A549 (cell line): Measurements from ENCODE around the gene INHBA.

Experiments used
- BCL3 ChIP-seq: fragments of >200 bp; sonication (Bioruptor Twin); formaldehyde crosslinking; IDR thresholded peaks from 3 replicates; pipeline ENCODE4 v1.6.1; 2016
- JUN ChIP-seq, 2 experiments: fragments of >200 bp; sonication (Bioruptor Twin); formaldehyde crosslinking; IDR thresholded peaks; 2 replicates in 1 of 2; 3 replicates in 1 of 2; pipeline ENCODE4 v1.6.1; 2016 to 2017

DNA sequence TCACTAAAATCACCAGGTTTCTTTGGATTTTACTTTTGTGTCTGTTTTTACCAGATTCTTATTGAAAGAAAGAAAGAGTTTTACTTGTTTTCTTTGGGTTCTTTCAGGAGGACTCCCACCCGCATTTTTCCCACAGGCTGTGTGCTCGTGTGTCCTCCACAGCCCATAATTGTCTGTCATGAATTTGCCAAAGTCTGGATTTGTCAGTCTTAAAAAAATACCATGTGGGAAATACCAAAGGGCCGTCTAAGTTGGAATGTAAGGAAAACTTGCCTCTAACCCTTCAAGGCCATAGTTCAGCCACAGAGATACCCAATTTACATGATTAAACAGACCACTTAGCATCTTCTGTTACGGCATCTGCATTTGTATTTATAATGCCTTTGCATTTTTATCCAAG is 41.3 kb upstream of the INHBA start:
- TF ChIP-seq JUN (IDR thresholded peaks at IDR 0.05), result no peak
- no peak for TF ChIP-seq BCL3
